Measurements from ENCODE around the gene DTD1. TPM values are rescaled to one million over a fixed set of nuclear protein-coding genes. Genes with fewer than 3 reads are reported as not detected.

The DTD1 gene
- total RNA-seq, 1 donor from 2014 or later: 57.5 TPM

DNA sequence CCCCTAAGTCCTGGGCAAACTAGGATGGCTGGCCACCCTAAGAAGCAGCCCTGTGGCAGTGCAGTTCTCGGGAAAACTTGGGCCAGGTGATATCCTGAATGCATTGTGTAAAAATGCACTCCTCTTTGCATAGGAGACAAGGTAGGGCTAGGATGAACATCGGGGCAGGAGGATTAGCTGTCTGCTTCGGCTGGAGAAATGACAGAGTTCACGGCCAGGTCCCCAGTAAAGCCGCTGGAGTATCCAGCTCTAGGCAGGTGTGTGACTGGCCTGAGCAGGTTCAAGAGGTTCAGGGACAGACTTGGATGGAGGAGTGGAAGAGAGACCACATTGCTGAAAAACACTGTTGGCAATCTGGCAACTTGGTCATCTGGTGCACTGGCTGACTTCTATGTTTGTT is 26.4 kb downstream of the DTD1 start:
- DNase-seq (ENCODE audit: extremely low read depth, low read depth, low spot score): no peak

DNA sequence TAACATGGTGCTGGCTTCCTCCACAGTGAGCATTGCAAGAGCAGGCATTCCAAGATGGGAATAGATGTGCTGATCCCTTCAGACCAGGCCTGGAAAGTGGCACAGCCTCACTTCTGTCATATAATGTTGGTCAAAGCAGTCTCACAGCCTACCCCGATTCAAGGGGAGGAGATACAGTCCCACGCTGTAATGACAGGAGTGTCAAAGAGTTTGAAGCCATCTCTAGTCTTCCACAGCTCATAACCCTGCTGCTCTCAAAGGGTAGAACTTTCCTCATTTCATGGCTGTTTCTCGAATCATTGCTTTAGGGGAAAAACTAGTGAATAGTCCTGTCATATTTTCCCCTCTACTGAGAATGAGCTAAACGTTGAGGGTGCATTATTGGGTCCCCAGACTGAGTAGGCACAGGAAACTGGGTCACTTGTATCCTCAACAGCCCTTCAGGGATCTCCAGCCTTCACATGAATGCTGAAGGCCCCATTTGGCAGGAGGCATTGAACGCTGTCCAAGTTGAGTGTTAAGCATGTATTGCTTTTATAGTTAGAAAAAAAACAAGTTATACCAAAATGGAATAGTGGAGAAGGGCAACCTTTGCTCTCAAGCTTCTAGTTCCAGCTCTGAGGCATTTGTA is 27.3 kb downstream of the DTD1 start:
- DNase-seq (ENCODE audit: extremely low read depth, low read depth, low spot score): no peak

DNA sequence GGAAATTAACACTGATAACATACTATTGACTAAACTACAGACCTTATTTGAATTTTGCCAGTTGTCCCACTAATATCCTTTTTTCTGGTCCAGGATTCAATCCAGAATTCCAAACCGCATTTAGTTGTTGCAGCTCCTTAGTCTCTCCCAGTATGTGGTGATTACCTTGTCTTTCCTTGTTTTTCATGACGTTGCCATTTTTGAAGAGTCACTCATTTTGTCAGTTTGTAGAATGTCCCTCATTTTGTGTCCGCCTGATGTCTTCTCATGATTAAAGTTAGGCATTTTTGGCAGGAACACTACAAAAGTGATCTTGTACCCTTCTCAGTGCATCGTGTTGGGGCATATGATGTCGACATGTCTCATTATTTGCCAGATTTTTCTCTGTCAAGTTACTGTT is 33.1 kb downstream of the DTD1 start:
- DNase-seq (ENCODE audit: extremely low read depth, low read depth, low spot score): no peak

DNA sequence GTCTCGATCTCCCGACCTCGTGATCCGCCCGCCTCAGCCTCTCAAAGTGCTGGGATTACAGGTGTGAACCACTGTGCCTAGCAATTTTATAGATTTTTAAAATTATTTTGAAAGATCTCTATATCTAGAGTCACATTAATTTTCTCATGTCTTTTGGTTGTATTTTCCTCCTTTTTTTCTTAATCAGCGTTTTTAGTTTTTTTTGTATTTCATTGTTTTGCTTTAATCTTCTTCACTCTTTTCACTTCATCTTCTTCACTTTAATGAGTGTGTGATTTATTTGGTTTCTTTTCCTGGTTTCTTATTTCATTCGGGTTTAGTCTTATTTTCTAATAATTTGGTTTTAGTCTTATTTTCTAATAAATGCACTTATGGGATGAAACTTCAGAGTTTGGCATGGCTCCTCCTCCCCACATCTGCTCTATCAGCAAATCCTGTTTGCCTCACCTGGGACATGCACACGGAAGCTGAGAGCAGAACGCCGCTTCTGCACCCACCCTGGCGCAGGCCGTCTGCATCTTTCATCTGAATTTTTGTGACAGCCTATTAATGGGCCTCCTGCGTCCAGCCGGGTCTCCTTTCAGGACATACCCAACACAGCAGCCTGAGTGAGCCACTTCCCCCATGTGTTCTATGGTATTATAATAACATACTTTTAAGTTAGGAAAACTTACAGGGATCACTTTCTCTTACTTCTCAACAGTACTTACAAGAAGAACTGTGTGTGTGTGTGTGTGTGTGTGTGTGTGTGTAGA is 35.5 kb downstream of the DTD1 start:
- DNase-seq (ENCODE audit: extremely low read depth, low read depth, low spot score): no peak

DNA sequence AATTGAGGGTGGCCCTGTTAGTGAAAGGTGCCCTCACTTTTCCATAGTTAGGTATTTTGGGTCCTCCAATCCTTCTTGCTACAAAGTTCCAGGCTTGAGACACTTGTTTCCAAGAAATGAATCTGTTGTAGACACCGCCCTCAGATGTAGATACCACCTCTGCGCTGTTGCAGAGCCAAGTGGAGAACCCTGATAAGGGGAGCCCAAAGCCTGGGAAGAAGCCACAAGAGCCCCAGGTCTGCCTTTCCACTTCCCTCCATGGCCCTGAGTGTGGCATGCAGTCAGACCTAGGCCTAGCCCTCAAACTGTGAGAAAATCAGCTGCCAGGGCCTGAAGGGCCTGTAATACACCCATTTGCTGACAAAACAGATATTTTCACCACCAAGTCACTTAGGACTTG is 37.1 kb downstream of the DTD1 start:
- no peak for DNase-seq (ENCODE audit: extremely low read depth, low read depth, low spot score)

DNA sequence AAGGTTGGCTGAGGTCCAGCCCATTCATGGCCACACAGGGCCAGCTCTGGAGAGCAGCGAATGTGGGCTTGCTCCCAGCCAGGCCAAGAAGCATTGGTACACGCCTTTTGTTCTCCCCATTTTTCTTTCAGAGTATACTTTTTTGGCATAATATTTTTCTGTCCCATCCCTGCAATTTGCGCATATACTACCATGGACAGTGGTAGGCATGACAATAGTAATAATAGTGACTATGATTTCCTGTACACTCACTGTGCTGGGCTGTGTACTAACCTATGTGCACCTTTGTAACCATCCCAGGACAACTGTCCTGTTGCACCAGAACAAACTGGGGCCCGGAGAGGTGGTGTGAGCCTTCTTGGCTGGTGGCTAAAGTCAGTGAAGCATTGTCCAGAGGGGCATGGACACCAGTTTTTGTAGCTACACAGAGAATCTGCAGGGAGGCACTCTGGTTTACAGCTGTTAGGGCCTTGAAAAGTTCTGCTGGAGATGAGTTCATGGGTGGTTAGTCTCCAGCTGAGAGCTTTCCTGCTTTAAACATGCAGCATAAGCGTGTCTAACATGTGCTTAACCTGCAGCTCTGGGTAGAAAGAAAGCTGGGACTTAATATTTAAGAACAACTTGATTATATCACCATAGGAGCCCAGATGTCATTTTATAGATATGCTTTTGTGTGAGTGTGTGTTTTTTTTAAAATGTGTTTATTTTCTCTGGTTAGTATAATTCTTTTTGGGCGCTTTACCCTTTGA is 38.2 kb downstream of the DTD1 start:
- DNase-seq (ENCODE audit: extremely low read depth, low read depth, low spot score): no peak

DNA sequence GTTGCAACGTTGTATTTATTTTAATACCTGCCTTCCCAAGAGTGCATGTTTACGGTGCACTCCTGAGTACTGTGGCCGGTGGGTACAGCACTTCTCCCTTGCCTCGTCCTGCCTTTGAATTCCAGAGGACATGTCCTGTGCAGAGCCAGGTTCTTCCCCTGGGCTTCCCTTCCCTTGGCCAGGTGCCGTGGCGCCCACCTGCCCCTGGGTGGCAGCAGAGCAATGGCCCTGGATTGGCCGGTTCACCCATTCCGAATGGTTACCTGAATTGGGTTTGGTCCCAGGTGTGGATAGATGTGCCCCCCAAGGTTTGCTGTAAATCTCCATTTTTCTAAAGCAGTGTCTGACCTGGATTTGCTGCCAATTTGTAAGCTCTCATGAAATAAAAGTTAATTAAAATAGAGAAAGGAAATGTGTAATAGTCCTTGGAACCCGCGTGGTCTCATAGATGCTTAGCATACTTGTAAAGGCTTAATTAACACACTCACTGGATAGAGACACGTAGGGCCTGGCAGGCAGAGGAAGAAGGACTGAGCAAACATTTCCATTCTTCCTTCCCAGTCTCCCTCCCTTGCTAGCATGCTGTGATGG is 40.6 kb downstream of the DTD1 start:
- no peak for DNase-seq (ENCODE audit: extremely low read depth, low read depth, low spot score)

GRCh38 chr20:18632196-18632789 is 44.4 kb downstream of the DTD1 start:
- DNase-seq (ENCODE audit: extremely low read depth, low read depth, low spot score): peak; percentile 10

- DNase-seq (ENCODE audit: extremely low read depth, low read depth, low spot score): no peak
Measured at GRCh38 chr20:18633411-18633810, 45.6 kb downstream of the DTD1 start.

DNA sequence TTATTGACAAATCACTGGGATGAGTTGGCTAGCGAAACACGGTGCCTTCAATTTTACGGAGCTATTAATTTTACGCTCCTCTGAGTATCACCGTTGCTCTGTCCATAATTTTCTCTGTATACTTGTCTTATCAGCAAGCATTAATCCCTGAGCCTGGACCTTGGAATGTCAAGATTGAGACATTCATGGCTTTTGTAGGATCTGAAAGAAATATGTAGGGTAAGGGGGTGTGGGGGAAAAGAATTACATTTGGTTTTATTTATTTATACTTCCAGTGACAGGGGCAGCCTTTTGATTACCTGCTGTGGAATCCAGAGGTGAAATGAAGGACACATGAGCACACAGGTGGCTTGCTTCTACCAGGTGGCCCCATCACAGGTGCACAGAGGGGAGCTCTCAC is 46.6 kb downstream of the DTD1 start:
- DNase-seq (ENCODE audit: extremely low read depth, low read depth, low spot score): no peak

DNA sequence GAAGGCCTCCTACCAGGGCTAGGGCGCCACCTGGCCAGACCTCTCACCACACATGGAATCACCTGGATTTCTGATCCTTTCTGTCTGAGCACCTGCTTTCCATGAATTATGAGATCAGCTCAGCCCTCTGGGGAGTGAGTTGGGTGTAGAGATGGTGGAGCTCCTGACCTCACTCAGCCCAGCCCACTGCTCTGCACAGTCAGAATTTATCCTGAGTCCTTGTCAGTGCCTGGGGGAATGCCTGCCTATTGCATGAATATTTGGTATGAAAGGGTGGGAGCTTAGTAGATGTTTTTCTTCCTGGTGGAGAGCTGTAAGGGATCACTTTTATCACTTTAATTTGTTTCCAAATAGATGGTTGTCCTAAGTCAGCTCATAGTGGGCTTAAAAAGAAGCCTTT is 47.5 kb downstream of the DTD1 start:
- DNase-seq (ENCODE audit: extremely low read depth, low read depth, low spot score): no peak

GRCh38 chr20:18637224-18637623 is 49.4 kb downstream of the DTD1 start:
- no peak for DNase-seq (ENCODE audit: extremely low read depth, low read depth, low spot score)

- no peak for DNase-seq (ENCODE audit: extremely low read depth, low read depth, low spot score)
Measured at GRCh38 chr20:18638768-18639167, 50.9 kb downstream of the DTD1 start.

GRCh38 chr20:18639501-18639979 is 51.7 kb downstream of the DTD1 start:
- no peak for DNase-seq (ENCODE audit: extremely low read depth, low read depth, low spot score)

DNA sequence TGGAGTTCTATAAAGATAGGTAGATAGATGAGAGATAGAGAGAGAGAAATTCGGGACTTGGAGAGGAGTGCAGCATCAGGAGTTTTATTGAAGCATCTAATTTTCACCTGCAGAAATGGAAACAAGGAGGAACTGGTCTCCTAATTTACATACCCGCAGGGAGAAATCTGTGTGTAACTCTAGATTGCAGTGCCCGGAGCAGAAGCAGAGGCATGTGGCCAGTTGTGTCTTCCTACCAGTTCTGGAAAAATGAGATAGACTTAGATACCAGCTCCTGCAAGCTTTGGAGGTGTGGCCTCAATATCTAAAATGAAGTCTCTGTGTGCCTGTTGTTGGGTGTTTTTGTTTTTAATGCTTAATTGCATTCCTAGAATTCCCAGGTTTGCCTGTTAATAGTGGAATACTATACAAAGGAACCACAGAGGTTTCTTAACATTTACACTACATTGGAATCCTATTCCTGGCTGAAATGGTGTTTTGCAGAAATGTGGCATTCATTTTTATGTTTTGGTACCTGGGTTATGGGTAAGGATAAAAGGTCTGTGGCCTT is 57.4 kb downstream of the DTD1 start:
- DNase-seq (ENCODE audit: extremely low read depth, low read depth, low spot score): no peak

GRCh38 chr20:18645851-18646250 is 58.0 kb downstream of the DTD1 start:
- DNase-seq (ENCODE audit: extremely low read depth, low read depth, low spot score): no peak

GRCh38 chr20:18647777-18648176 is 59.9 kb downstream of the DTD1 start:
- DNase-seq (ENCODE audit: extremely low read depth, low read depth, low spot score): no peak

DNA sequence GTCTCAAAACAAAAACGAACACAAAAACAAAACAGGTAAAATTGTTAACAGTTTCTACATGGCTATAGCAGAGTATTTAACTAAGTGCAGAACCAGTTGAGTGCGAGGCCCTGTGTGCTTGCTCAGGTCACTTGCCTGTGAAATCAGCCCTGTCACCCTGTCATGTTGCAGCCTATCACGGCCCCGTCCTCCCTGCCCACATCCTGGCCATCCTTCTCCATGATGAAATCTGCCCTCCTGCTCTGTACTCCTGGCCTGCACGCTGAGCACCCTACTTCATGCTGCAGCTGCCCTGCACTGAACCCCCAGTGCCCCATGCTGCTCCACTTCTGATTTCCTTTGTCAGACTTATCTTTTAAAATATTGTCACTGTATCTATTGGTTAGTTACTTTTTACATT is 62.4 kb downstream of the DTD1 start:
- no peak for DNase-seq (ENCODE audit: extremely low read depth, low read depth, low spot score)

DNA sequence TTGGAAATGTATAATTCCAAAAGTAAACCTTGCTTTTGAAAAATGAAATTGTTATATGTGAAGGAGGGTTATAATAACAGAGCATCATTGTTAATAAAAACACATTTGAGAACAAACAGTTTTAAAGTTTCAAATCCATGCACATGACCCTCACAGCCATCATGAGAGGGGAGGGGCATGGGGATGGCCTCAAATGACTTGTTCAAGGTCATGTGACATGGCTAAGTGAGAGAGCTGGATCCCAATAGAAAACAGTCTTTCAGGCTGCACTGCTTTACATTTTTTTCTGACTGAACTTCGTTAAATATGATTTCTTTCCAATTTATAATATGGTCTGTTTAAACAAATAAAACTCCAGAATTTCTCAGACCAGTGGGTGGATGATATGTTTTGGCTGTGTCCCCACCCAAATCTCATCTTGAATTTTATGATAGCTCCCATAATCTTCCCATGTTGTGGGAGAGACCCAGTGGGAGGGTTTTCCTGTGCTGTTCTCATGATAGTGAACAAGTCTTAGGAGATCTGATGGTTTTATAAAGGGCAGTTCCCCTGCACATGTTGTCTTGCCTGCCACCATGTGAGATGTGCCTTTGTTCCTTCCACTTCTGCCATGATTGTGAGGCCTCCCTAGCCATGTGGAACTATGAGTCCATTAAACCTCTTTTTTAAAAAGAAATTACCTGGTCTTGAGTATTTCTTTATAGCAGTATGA is 66.0 kb downstream of the DTD1 start:
- DNase-seq (ENCODE audit: extremely low read depth, low read depth, low spot score): no peak

GRCh38 chr20:18654448-18654773 is 66.6 kb downstream of the DTD1 start:
- DNase-seq (ENCODE audit: extremely low read depth, low read depth, low spot score): no peak

All from glomerular endothelial cell (primary cell).